ENCODE results near the gene ARMC5.

Gene ARMC5

GRCh38 chr16:31459687-31460581, 633 bp downstream of the ARMC5 start:
- H3K4me1 ChIP-seq (ENCODE audit: low read length) = peaks cover 21% of the 10 kb centered on the region
- H3K27ac ChIP-seq (ENCODE audit: low read length) = peak overlapping the region; percentile 85
- H3K36me3 ChIP-seq (replicated peaks; ENCODE audit: low read depth, low read length) = peaks cover 16% of the 10 kb centered on the region
- TF ChIP-seq CTCF (IDR thresholded peaks at IDR 0.05; ENCODE audit: low read depth, low read length) = no peak
- peak overlapping the region; percentile 98 for H3K4me3 ChIP-seq (ENCODE audit: low read length)
- no peaks in the 10 kb centered on the region for H3K27me3 ChIP-seq (ENCODE audit: low read depth, low read length)
- no peaks in the 10 kb centered on the region for H3K9me3 ChIP-seq (ENCODE audit: insufficient read depth, low read length)
- H3K4me2 ChIP-seq (ENCODE audit: low read length) = peak overlapping the region; percentile 100
- peaks cover 22% of the 10 kb centered on the region for H4K20me1 ChIP-seq (ENCODE audit: insufficient read depth, low read length)
- peaks cover 38% of the 10 kb centered on the region for H3K79me2 ChIP-seq (ENCODE audit: low read length)
- peak overlapping the region; percentile 97 for H3K9ac ChIP-seq (ENCODE audit: low read length)
- peak overlapping the region; percentile 92; the same call in 1 of the 2 replicates for H2AFZ ChIP-seq (ENCODE audit: low read depth, low read length)

- peaks cover 21% of the 10 kb centered on the region for H3K4me1 ChIP-seq (ENCODE audit: low read length)
- peak; percentile 67 for TF ChIP-seq CTCF (IDR thresholded peaks at IDR 0.05; ENCODE audit: low read depth, low read length)
- TF ChIP-seq EZH2phosphoT487 (IDR thresholded peaks at IDR 0.05; ENCODE audit: low read depth) = no peak
- peak overlapping the region; percentile 68 for H3K4me2 ChIP-seq (ENCODE audit: low read length)
- H3K9ac ChIP-seq (ENCODE audit: low read length) = peak overlapping the region; percentile 60; the same call in 1 of the 2 replicates
- H2AFZ ChIP-seq (ENCODE audit: low read depth, low read length) = no peak overlapping the region; the same call in 1 of the 2 replicates
- H3K9me3 ChIP-seq (ENCODE audit: insufficient read depth, low read length) = no peaks in the 10 kb centered on the region
- H4K20me1 ChIP-seq (ENCODE audit: insufficient read depth, low read length) = peaks cover 15% of the 10 kb centered on the region
- peaks cover 12% of the 10 kb centered on the region for H3K36me3 ChIP-seq (replicated peaks; ENCODE audit: low read depth, low read length)
- no peak overlapping the region for H3K27ac ChIP-seq (ENCODE audit: low read length)
- peaks cover 31% of the 10 kb centered on the region for H3K79me2 ChIP-seq (ENCODE audit: low read length)
- H3K27me3 ChIP-seq (ENCODE audit: low read depth, low read length) = no peaks in the 10 kb centered on the region
- H3K4me3 ChIP-seq (ENCODE audit: low read length) = peak overlapping the region; percentile 89
These were observed 1.3 kb downstream of the ARMC5 start for GRCh38 chr16:31460582-31461002.

DNA sequence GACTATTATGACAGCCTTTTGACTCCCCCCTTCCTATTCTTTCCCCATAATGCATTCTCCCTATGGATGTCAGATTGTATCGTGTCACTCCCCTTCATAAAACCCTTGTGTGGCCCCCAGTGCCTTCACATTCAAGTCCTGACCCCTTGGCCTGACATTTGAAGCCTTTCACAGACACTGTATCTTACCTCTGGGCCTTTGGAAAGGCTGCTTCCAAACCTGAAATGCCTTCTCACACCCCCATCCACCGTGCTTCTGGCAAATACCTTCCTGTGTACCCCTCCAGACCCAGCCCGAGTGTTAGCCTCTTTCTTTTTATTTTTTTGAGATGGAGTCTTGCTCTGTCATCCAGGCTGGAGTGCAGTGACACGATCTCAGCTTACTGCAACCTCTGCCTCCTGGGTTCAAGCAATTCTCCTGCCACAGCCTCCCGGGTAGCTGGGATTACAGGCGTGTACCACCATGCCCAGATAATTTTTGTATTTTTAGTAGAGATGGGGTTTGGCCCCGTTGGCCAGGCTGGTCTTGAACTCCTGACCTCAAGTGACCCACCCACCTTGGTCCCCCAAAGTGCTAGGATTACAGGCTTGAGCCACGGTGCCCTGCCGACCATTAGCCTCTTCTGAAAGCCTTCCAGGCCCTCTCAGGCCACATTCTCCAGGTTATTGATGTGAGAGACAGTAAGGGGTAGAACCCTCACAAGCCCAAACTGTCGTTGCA, 2.1 kb downstream of the ARMC5 start:
- no peak for TF ChIP-seq CTCF (IDR thresholded peaks at IDR 0.05; ENCODE audit: low read depth, low read length)
- no peak for TF ChIP-seq EZH2phosphoT487 (IDR thresholded peaks at IDR 0.05; ENCODE audit: low read depth)
- Histone ChIP-seq H3K4me2 (ENCODE audit: low read length) (no peak overlapping the region), H3K9me3 (ENCODE audit: insufficient read depth, low read length) (no peaks in the 10 kb centered on the region), H3K4me3 (ENCODE audit: low read length) (no peak overlapping the region), H3K4me1 (ENCODE audit: low read length) (peaks cover 21% of the 10 kb centered on the region), H3K36me3 (replicated peaks; ENCODE audit: low read depth, low read length) (peaks cover 12% of the 10 kb centered on the region), H4K20me1 (ENCODE audit: insufficient read depth, low read length) (peaks cover 11% of the 10 kb centered on the region), H3K27ac (ENCODE audit: low read length) (no peak overlapping the region), H3K9ac (ENCODE audit: low read length) (no peak overlapping the region), H3K27me3 (ENCODE audit: low read depth, low read length) (no peaks in the 10 kb centered on the region), H3K79me2 (ENCODE audit: low read length) (peaks cover 25% of the 10 kb centered on the region), H2AFZ (ENCODE audit: low read depth, low read length) (no peak overlapping the region)
